HG02981 (cell line): ENCODE data around the gene UVRAG.
A peak's percentile ranks its signal among the peaks of the same experiment; 100 is the strongest.
"Not testable (repeated sequence)": the region's sequence is repeated elsewhere in the genome, so short reads cannot be mapped to it uniquely, and the experiment has no call there.

ENCODE experiments used
- ATAC-seq: cut with Tn5 transposase; IDR thresholded peaks from one replicate; pipeline ENCODE4 v1.9.1; 2021; ENCODE audit warnings: mild to moderate bottlenecking, moderate library complexity; ENCODE audit not compliant: unreplicated experiment

UVRAG gene

DNA sequence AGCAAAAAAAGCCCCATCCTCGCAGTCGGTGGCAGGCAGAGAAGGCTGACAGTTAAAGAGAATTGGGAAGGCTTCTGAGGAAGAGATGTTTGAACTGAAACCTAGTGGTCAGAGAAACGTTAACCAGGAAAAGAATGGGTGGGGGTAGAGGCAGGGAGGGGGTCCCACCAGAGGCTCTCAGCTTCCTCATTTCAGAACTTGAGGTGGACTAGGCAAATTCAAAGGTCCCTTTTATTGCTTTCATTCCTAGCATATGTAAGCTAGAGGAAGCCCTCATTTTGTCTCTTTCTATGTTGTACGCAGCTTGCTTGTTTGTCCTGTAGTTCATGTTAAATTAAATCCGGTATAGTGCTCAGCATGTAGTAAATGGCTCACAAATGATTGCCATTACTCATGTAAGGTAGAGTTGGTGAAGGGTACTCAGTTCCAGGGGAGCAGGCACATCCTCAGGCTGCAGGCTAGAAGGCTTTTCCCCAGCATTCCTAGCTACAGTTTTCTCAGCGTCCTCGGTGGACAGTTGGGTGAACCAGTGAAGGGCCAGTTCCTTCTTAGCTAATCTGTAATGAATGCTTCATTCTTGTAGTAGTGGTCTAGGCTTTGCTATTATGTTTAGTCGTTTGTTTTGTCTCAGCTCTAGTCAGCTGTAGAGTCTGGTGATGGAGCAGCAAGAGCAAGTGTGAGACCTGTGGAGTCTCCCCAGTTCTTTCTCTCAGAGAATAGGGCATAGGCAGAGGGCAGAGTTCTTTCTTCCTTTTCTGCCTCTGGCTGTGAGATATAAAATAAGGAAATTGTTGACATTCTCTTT is 58.6 kb downstream of the UVRAG start:
- peak; percentile 72 for ATAC-seq

DNA sequence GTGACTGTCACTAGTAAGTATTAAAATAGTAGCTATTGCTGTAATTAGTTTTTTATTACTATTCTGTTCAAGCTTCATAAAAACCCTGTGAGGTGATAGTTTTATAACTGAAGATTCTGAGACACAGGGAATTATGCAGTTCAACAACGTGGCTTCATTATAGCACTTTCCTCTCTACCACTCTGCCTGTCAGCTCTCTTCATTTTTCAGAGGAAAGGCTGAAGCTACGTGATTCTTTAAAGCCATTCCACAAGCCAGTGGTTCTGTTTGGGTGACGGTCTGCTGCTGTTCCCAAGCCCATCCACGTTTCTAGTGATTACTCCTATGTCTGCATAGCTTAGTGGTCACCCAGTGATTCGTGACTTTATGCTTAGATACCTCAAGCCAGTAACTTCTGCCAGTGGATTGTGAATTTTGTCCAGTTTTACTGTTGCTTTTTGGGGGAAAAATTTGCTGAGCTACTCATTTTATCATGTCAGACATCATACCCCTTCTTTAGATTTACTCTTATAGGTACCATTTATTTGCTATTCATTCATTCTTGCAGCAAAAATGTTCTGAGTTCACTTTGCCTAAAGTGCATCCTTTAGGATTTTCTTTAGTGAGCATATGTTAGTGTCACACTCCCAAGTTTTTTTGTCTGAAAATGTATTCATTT is 59.8 kb downstream of the UVRAG start:
- ATAC-seq, result no peak

DNA sequence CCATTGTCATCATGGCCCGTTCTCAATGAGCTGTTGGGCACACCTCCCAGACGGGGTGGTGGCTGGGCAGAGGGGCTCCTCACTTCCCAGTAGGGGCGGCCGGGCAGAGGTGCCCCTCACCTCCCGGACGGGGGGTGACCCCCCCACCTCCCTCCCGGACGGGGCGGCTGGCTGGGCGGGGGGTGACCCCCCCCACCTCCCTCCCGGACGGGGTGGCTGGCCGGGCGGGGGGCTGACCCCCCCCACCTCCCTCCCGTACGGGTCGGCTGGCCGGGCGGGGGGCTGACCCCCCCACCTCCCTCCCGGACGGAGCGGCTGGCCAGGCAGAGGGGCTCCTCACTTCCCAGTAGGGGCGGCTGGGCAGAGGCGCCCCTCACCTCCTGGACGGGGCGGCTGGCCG is 62.3 kb downstream of the UVRAG start:
- not testable (repeated sequence) for ATAC-seq

DNA sequence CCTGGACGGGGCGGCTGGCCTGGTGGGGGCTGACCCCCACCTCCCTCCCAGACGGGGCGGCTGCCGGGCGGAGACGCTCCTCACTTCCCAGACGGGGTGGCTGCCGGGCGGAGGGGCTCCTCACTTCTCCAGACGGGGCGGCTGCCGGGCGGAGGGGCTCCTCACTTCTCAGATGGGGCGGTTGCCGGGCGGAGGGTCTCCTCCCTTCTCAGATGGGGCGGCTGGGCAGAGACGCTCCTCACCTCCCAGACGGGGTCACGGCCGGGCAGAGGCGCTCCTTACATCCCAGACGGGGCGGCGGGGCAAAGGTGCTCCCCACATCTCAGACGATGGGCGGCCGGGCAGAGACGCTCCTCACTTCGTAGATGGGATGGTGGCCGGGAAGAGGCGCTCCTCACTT is 62.9 kb downstream of the UVRAG start:
- not testable (repeated sequence) for ATAC-seq

DNA sequence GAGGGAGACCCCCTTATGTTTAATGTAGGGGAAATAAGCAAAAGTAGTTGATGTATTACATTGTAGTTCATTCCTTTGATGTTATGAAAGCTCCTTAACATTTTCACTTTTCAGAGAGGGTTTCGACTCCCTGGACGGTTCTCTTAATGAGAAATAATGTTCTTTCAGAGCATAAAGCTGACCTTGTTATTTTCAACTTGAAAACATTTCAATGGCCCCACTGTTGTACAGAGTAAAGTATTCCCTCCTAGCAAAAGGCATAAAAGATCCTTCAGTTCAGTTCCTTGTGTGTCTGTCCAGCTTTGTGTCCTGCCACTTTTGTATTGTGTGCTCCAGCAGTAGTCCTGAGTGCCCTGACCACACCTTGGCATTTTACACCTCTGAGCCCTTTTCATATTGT is 63.9 kb downstream of the UVRAG start:
- ATAC-seq, result no peak

DNA sequence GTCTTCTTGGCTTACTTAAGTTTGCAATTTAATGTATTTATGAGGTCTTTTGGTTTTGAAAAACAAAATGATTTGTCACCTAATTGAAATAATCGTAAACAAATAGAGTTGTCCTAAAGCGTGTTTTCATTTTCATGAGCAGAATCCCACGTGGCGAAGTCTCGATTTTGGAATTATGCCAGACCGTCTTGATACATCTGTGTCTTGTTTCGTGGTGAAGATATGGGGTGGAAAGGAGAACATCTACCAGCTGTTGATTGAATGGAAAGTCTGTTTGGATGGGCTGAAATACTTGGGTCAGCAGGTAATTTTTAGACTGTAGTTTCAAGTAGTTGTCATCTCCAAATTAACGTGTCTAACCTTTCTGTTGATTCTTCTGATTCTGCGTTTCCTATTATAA is 64.7 kb downstream of the UVRAG start:
- no peak for ATAC-seq

DNA sequence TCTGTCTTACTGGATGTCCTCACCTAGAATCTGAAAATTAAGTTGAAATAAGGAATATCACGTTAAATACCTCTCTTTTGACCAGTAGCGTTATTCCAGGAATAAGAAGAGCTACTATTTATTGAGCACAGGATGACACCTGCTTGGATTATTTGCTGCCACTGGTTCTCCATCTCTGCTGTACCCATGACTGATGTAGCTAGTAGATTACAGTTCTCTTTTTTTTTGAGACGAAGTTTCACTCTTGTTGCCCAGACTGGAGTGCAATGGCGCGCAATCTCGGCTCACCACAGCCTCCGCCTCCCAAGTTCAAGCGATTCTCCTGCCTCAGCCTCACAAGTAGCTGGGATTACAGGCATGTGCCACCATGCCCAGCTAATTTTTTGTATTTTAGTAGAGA is 65.3 kb downstream of the UVRAG start:
- ATAC-seq, result not testable (repeated sequence)

DNA sequence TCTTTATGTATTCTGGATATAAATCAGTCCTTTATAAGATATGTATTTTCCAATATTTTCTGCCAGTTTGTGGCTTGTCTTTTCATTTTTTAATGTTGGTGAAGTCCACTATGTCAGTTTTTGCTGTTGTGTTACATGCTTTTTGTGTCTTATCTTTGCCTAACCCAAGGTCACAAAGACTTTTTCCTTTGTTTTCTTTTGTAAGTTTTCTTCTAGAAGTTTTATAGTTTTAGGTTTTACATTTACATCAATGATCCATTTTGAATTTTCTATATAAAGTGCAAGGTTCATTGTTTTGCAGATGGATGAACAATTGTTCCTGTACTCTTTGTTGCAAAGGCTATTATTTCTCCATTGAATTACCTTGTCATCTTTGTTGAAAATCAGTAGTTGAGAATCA is 69.3 kb downstream of the UVRAG start:
- no peak for ATAC-seq

DNA sequence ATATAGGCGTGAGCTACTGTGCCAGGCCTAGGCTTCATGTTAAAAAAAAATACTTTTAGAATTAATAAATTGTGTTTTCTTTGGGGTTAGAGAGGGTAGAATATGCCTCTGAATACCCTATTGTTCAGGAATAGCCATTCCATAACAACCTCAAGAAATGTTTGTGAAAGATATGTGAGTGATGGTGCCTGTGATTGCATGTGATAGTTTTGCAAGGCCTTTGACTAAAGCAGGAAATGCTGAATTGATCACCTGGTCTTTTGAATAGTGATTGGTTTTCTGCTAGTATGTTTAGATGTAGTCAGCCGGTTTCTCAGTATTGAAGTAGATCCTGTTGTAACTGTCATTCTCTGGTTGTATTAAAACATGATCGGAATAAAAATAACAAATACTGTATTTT is 73.4 kb downstream of the UVRAG start:
- ATAC-seq, result no peak

DNA sequence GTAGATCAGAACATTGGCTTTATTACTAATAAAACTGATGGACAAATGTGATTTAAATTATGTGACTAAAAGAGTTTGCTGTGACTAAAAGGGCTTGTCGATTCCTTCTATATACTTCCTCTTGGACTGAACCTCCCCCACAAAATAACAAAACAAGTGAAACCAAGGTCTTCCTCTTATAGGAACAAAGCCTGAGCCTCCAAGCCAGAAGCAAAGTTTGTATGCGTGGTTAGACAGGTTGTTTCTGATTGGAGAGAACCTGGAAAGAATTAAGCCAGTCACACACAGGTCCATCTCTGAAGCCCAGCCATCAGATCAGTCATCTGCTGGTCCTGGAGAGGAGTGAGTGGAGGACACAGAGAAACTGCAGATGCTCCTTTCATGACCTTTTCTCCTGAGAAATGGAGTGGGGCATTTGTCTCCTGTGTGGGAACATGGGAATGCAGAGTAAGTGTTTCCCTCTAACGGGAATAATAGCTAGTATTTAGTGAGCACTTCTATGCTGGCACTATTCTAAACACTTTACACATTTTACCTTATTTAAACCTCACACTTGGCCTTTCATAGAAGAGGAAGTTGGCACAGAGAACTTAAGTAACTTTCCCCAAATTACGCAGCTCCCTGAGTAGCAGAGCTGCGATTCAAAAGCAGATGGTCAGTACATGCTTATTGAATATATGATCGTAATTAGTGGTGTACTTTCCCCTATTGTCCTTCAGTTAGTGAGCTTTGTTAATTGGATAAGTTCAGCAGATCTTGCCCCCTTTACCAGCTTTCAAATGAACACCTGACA is 77.1 kb downstream of the UVRAG start:
- ATAC-seq, result no peak

DNA sequence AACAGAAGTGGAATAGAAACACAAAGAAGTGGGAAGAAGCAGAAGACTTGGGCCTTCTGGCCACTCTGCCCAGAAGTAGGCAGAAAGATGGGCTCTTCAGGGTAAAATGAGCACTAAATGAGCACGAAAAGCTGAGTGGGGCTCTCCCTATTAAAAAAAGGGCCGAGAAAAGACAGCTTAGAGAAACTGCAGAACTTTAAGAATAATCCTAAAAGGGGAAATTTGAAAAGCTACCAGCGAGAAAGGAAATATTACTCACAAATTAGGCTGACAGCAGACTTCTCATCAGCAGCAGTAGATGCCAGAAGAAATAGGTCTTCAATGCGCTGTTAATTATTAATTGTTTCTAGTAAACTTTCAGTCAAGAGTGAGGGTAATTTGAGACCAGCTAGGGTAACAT is 78.2 kb downstream of the UVRAG start:
- ATAC-seq, result no peak

DNA sequence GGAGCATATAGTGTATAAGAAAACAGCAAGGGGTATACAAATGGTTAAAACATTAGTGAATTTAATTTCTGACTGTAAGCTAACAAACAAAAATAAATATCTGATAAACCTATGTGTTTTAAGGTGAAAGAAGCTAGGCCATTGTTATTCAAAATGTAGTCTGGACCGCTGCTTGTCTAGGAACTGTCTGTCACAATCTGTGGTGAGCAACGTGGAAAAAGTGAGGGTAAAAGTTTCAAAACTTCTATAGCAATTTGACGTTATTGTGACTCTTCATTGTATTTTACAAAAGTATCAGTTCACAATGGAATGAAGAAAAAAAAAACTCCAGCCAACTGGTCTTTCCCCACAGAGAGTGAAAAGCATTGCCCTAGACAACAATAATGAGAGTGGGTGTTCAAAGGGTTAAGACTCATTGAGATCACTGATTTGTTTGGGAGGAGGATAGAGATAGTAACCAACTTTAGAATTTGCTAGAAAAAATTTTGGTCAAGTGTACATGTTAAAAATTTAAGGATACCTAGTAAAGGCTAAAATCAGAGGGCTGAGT is 79.1 kb downstream of the UVRAG start:
- ATAC-seq, result no peak

DNA sequence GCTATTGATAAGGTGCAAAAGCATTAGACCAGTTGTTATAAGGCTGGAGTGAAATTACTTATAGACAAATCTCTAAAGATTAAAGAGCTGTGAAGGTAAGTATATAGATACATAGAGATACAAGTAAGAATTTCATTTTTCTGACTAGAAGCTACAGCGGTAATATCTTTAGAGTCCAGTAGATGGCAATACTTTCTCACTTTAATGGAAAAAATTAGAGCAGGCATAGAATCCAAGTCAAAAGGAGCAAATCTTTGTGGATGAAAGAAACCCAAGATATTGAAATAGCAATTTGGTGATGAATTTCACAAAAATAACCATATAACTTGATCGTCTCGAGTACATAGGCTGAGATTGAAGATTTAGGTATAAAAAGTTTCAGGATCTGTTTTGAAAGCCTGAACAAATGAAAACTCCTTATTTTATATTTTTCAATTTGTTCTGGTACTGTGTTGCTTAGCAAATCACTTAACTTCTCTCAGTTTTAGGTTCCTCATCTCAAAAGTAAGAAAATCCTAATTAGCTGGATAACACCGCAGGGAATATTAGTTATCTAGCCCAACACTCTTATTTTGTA is 81.9 kb downstream of the UVRAG start:
- no peak for ATAC-seq

DNA sequence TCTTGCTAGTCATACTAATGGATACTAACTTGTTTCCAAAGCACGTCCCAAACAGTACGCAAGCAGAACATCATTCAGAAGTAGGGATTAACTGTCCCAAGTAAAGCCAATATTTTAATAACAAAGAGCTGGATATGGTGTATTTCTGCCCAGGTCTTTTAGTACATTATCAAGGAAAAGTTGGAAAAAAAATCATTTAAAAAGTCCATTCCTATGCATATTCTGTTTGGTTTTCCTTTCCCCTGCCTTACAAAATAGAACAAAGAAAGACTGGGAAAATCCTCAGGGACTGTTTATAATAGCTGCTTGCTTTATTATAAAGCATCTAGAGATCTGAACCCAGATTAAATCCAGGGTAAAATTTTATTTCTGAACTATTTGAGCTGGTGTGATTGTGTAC is 83.9 kb downstream of the UVRAG start:
- ATAC-seq, result no peak

DNA sequence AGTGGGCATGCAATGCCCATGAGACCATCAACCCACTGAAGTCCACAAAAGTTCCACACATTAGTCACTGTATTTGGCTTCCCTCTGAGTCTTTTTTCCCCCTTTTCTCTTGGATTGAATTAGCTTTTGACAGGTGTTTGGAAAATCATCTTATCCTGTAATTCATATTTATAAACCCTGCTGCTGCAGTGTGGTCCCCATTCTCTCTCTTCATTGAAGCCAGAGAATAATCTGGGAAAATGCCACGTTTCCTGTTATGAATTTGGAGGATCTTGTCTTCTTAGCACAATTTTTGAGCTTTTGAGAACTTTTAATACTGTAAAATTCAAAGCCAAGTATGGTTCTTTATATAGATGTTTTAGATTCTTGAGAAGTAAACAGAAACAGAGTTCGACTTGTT is 84.8 kb downstream of the UVRAG start:
- ATAC-seq, result no peak

DNA sequence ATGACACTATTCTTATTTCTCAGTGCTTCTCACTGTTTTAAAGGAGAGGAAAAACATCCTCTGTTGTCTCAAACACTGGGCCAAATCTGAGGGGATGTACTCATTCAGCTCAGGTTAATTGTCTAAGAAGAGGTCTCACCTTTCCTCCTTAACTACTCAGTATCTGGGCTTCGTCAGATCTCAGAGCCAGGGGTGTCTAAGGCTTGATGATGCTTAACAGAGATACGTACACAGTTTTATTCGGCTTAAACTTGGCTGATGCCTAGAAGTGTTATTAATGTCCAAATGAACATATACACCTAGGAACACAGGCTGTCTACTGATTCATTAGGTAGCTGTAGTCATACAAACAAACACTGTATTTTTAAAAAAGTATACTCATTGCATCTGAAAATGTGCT is 85.8 kb downstream of the UVRAG start:
- ATAC-seq, result no peak

DNA sequence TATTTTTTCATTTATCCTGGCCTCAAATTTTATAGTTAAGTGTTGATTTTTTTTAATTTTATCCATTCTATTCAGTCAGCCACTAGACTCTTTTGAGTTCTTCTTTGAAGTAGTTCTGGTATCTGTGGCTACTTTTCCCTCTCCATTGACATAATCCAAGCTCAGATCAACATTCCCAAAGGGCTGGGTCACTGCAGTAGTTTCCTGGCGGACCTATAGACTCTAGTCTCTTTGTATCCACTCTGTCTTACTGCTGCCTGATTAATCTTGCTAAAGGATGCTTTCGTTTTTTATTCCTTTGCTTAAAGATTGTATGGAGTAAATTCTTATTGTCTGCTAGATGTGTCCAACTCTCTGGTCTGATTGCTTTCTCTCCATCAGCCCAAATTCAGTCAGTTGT is 87.6 kb downstream of the UVRAG start:
- no peak for ATAC-seq

DNA sequence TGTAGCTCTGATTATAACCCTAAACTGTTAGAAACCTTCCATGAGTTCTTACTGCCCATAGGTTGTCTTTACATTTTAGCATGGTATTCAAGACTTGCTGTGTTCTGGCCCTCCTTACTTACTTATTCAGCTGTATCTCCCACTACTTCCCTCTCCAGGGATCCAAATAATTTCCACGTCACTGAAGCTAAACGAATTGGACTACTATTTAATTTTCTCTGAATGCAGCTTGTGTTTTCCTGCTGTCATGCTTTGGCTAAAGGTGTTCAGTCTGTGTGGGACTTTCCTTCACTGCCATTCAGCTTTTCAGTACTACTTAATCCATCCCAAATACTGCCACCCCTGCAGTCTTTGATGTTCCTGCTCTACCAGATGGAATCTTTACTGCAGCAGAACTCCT is 88.3 kb downstream of the UVRAG start:
- ATAC-seq, result no peak

DNA sequence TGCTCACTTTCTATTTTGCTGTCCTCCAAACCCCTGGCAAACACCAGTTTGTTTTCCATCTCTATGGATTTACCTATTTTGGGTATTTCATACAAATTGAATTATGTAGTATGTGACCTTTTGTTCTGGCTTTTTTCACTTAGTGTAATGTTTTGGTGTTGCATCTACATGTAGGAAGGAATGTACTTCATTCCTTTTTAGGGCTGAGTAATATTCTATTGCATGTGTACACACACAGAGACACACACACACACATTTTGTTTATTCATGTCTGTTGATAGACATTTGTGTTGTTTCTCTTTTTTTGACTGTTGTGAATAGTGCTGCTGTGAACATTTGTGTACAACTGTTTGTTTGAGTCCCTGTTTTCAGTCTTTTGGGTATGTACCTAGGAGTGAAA is 90.4 kb downstream of the UVRAG start:
- ATAC-seq, result no peak

DNA sequence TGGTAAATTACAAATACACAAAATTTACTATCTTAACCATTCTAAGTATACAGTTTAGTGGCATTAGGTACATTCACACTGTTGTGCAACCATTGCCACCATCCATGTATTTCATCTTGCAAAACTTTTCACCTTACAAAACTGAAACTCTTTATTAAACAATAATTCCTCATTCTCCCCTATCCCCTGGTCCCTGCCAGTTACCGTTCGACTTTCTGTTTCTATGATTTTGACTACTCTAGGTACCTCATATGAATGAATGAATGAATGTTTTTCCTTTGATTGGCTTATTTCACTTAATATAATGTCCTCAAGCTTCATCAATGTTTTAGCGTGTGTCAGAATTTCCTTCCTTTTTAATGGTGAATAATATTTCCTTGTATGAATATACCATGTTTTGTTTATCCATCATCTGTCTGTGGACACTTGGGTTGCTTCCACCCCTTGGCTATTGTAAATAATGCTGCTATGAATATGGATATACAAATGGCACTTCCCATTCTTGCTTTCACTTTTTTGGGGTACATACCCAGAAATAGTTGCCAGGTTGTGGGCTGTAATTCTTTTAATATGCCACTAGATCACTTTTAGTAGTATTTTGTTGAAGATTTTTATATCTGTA is 93.0 kb downstream of the UVRAG start:
- no peak for ATAC-seq
